T-helper 2 cell (primary cell): ENCODE data around the gene SASH1.
"Not testable (repeated sequence)": the region's sequence is repeated elsewhere in the genome, so short reads cannot be mapped to it uniquely, and the experiment has no call there.

Experiments
- DNase-seq, 5 experiments: peaks; one replicate each; pipeline versions ENCODE4 v3.0.0 to v3.0.0-alpha.2; 2012 to 2022

The SASH1 gene

DNA sequence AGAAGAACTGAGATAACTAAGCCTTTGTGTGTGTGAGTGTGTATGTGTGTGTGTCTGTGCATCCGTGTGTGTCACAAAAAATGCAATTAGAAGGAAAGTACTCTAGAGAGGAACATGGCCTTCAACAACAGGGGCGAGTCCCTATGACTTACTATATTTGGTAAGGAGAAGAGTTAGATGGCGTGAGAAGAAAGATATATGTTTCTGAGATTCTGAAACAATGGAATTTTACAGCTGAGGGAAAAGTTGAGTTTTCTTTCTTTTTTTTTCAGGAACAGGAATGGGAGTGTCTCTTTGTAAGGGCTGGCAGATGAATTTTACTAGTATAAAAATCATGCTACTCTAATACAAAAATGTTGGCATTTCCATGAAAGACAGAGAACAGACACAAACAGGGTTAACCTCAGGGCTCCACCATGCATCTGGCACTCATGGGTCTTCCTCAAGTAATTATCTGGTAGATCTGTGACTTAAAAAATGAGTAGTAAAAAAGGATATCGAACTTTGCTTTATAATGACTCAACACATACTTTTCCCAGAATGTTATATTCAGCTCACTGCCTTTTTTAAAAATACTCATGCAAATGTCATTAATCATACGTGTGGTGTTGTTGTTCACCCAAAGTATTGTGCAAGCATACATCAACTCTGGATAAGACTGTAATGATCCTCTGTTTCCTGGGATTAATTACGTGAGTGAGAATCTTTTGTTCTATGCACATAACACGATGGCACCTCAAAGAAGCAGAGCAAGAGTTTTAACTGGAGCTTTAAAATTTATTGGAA lies 12.8 kb upstream of the SASH1 start:
- DNase-seq: no peak

DNA sequence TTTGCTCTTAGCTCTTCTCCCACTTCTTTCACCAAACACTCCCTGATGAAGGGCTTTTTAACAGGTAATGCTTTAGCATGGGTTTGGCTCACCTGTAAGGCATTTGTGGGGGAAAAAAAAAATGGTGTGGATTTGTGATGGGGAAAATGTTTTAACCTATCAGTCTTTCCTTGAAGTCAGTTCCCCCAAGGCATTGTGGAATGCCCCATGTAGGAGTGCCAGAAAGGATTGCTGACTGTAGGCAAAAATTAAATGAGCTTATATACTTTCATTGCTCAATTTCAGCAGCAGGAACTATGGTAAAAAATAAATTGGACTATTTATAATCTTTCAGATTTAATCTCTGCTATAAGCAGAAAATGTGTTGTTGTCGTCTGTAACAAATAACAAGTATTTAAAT lies 10.6 kb upstream of the SASH1 start:
- DNase-seq: no peak

DNA sequence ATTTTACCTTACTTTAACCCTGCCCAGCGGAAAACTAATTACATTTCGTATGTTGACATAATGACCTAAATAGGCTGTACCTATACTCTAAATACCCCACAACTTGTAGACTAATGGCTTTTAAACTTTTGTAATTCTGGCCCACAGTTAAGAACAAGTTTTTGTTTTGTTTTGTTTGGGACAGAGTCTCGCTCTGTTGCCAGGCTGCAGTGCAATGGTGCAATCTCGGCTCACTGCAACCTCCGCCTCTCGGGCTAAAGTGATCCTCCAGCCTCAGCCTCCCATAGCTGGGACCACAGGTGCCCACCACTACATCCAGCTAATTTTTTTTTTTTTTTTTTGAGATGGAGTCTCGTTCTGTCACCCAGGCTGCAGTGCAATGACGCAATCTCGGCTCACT lies 5.7 kb upstream of the SASH1 start:
- no peak for DNase-seq

DNA sequence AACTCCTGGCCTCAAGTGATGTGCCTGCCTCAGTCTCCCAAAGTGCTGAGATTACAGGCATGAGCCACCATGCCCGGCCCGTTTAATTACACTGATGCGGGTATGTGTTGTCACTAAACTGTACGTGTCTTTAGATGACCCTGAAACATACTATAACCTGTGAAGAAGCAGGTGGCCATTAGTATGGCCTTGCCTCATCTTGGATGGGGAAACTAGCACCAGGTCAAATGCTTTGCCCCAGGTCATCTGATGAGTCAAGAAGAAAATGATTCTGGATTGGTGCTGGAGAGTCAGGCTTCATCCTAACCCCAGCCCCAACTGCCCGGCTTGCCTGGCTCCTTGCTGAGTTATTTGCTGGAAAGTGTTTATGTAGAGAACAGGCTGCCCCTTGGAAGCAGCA lies 2.9 kb upstream of the SASH1 start:
- DNase-seq: no peak

DNA sequence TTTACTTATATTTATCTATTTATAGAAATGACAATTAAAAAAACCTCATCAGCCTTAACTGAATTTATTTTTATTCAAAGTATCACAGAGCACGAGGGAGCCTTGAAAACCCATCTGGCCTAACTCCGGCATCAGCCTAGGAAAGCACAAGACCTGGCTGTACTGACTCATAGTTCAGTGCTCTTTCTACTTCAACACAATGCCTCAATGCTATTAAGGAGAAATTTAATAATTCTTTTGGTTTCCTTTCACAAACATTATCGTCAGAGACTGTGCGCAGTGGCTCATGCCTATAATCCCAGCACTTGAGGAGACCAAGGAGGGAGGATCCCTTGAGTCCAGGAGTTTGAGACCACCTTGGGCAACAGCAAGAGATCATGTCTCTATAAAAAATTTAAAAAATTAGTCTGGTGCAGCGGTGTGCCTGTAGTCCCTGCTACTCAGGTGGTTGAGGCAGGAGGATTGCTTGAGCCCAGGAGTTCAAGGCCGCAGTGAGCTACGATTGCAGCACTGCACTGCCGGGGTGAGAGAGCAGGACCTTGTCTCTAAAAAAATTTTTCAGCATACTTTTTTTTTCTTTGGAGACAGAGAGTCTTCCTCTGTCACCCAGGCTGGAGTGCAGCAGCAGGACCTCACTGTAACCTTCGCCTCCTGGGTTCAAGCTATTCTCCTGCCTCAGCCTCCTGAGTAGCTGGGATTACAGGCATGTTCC lies 1.9 kb upstream of the SASH1 start:
- no peak for DNase-seq

DNA sequence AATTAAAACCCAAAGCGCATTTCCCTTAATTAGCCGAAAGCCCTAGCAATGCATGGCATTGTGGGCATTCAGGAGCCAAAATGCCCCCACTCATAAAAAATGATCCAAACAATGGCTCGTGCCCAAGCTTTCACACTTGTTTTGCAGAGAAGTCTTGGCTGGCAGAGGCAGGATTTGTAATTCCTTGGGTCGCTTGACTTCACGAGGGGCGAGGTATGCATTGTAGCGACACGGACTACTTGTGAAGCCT lies 613 bp upstream of the SASH1 start:
- no peak for DNase-seq

DNA sequence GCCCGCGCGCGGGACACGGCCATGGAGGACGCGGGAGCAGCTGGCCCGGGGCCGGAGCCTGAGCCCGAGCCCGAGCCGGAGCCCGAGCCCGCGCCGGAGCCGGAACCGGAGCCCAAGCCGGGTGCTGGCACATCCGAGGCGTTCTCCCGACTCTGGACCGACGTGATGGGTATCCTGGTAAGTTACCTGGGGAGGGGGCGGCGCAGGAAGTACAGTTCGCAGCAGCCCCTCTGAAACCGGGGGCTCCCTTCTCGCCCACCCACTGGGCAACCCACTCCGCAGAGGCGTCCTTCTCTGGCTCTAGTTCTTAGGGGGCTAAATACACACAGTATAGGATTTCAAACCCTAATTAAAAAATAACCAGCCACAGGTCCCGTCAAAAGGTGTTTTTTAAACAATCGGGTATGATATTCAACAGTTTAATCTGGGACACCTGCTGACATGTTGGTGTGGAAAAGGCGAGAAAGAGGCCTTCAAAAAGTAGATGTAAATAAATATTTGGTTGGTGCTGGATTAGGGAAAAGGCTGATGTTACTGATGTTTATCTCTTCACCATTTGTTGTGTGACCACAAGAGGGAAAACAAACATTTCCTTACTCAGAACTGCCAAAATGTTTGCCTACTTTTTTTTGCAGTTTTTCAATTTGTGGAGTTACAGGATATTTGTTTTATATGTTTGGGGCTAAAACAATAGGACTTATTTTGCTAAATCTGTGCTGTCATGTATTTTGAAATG lies 577 bp downstream of the SASH1 start:
- DNase-seq: no peak

DNA sequence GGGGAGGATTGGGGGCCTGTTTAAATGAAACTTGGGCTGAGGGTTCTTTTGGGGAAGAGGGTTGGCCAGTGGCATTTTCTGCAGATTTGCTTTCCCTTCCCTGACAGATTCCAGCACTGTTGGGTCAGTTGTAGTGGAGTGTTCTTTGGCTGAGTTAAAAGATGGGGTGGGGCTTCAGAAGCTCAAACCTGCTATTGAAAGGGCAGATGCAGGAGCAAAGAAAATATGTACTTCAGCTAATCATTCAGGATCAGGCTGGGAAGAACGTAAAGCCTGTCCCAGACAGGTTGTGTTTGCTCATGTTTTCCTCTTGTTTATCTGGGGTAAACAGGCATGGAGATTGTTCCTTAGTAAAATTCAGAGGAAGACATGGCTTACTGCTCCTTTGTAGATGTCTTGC lies 2.5 kb downstream of the SASH1 start:
- DNase-seq: no peak

DNA sequence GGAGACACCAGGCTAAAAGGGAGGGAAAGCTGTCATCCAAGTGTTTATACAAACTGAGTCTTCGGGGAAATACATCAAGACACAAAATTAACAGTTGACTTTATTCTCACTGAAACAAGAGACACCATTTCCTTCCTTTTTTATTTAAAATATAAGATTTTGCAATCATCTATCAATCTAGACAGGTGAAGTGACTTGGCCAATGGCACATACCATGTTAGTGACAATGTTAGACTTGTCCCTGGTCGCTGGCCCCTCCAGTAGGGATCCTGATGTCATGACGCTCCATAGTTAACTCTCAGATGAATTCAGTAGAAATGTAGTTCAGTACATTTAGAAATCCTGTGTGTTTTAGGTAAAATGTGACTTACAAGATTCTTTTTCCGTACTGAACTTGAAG lies 2.9 kb downstream of the SASH1 start:
- DNase-seq: no peak

DNA sequence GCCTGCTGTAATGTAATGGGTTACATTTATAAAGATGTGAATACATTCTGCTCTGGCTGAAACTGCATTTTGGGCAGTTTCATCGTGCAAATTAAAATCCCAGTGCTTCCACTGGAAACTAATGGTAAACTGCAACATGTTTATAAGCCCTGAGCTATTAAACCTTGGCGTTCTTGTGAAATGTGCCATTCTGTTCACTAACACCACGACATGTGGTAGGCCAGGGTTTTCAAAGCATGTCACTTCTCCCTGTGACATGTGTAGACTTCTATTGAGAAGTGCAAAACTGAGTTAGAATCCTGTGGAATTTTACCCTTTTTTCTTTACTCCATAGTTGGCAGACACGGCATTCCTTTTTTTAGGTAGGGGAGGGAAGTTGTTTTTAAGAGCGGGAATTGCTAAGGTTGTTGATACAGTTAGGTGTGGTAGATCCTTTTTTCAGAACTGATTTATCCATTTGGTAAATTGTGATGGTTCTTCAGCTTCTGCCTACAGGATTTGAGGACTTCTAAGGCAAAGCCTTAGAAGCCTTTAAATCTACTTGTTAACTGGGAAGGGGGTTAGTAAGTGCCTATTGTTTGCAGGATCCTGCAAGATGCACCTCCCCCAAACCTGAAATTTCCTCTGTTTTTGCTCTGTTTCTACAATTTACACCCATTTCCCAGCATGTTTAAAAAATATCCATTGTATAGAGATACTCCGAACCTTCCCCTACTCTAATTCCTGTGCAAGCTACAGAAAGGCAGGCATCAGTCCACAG lies 4.2 kb downstream of the SASH1 start:
- no peak for DNase-seq

DNA sequence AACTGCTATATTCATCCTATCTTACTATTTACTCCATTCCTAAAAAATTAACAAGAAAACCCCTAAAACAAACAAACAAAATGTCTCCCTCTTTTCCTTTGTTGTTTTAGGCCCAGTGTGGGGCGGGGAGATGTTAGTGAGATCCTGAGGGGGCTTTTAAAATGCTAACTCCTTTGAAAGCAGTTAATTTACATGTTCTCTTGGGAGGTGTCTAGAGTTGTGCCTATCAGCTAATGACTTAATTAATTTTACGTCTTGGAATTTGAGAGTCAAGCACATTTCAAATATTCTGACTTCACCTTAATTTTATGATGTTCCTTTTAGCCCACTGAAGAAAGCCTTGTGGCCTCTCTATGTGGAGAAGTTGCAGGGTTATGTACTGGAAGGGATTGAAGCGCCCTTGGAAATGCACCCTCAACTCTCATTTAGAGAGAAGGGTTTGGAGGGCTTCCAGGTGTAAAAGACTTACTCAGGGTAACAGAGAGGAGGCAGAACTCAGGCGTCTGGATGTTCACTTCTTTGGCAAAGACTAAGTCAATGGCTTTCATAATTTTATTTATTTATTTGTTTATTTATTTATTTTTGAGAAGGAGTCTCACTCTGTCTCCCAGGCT lies 4.9 kb downstream of the SASH1 start:
- no peak for DNase-seq

DNA sequence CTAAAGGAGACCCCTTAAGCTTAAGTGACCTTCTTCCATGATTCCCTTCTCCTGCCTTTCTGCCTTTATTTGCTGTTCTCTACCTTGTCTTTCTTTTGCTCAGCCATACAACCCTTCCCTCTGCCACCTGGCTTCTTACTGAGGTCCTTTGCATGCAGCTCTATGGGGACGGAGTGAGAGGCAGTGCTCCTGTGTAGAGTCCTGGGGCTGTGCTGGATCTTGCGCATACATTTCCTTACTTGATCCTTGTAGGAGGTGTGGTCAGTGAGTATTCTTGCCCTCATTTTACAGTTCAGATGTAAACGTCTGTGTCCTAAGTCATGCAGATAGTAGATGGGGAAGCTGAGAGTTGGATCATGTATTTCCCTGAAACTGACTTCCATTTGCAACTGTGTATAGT lies 5.7 kb downstream of the SASH1 start:
- DNase-seq: no peak

DNA sequence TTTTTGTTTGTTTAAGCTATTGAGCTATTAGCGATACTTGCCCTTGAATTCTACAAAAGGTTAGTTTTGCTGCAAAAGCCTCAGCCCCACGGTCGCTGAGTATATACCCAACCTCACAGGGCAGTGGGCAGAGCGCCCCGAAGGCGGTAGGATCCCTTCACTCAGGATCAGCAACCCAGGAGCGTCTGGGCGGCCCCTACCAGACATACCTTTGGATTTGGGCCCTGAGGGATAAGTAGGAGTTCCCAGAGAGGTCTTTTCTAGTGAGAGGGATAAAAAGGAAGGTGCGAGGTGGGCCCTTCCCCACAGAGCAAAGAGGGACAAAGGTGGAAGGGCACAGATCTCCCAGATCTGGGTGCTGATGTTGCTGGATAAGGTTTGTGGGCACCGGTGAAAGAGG lies 6.1 kb downstream of the SASH1 start:
- no peak for DNase-seq

DNA sequence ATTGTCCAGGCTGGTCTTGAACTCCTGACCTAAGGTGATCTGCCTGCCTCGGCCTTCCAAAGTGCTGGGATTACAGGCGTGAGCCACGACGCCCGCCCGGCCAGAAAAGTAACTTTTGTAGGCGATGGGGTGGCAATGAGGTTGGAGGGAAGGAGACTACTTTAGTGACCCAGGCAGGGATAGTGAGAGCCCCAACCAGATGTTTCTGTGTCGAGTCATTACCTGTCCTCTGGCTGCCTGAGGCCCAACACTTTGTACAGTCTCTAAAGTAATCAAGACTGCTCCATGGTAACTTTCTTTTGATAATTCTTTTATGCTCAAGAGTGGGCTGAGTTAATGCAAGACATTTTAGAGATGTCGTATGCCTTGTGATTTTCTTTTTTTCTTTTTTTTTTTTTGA lies 6.8 kb downstream of the SASH1 start:
- DNase-seq: no peak

DNA sequence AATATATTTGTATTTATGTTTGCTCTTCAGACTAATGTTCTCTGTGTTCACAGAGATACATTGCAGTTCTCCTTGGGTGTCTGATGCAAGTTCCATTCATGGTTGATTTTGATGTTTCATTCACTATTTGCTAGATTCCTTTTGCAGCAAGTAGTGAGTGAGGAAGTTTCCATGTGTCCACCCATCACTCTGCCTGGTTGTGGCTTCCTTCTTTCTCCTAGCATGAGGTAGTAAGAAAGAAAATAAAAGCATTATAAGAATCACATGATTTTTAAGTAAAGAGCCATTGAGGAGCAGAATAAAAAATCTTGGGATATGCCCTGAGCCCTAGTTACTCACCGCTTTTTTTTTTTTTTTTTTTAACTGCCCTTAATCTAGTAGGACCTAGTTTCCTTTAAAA lies 8.7 kb downstream of the SASH1 start:
- DNase-seq: no peak

DNA sequence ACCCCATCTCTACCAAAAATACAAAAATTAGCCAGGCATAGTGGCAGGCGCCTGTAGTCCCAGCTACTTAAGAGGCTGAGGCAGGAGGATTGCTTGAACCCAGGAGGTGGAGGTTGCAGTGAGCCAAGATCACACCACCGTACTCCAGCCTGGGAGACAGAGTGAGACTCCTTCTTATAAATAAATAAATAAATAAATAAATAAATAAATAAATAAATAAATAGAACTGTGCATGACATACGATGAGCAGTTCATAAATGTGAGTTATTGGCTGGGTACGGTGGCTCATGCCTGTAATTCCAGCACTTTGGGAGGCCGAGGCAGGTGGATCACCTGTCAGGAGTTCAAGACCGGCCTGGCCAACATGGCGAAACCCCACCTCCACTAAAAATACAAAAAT lies 9.8 kb downstream of the SASH1 start:
- DNase-seq: not testable (repeated sequence)

DNA sequence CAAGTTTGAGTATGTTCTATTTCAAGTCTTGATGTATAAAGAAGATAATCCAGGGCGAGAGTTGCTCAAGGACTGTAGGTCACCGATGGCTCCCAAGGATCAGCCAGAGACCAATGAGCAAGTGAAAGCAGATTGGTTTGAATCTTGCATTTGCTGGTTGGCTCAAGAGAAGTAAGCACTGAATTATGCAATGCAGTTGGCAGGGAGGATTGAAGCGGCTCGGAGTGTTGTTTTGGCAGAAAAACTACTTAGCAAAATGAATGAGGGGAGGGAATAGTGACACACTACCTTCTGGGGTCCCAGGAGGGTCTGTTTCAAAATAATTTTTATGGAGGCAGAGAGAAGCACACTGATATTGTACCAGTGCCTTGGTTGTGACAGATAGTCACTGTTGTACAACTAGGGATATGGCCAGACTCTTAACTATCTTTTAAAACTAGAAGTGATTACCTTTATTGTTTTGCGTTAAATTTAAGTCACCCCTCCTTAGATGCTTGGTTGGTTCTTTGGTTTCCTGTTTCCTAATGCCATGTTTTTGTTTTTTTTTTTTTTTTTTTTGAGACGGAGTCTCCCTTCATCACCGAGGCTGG lies 15.7 kb downstream of the SASH1 start:
- DNase-seq: no peak

DNA sequence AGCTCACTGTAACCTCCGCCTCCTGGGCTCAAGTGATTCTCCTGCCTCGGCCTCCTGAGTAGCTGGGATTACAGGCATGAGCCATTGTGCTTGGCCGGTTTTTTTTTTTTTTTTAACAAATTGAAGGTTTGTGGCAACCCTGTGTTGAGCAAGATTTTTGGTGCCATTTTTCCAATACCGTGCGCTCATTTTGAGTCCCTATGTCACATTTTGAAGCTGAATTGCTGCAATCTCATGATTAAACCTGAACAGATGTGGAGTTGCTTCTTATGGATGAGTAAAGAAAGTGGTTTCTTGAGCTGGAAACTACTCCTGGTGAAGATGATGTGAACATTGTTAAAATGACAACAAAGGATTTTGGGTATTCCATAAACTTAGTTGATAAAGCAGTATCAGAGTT lies 16.6 kb downstream of the SASH1 start:
- DNase-seq: no peak

DNA sequence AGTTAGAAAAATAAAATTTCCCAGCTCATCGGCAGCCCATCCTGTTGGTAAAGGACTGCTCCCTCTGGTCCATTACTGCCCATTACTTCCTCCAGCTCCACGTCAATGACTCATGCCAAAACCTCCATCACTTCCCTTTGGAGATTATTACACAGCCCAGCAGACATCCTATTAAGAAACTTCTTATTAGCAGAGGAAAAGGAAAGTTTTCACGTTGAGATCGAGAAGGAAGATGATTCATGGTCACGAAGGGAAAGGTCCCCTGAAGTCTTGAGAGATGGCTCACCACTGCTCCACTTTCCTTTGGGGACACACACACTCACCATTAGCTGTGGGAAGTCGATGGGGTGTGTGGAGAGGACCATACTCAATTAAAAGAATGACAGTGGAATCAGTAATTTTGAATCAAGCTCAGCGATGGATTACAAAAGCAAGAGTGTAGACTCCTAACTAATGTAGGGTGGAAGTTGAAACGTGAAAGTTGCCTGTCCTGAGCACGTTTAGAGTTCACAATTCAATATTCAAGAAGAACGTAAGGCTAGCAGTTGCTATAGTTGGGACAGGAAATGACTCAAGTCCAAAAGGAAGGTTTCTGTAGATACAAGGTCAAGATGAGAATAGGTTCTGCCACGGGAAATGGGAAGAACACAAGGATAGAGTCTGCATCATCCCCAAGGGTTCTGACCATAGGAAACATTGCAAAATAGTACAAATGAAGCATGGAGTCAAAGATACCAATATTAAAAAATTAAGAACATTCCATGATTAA lies 21.6 kb downstream of the SASH1 start:
- DNase-seq: no peak

DNA sequence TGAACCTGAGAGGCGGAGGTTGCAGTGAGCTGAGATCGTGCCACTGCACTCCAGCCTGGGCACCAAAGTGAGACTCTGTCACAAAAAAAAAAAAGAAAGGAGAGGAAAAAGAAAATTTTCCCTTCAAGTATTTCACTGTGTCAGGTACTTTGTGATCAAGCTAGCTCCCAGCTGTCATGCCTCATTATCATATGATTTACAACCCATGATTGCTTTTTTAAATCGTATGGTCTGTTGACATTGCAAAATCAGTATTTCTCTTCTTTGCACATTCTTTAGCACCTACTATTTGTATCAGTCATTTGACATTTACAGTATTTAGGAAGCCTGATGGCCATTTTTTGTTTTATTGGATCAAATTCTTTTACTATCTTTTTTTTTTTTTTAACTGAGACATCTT lies 22.4 kb downstream of the SASH1 start:
- DNase-seq: no peak

DNA sequence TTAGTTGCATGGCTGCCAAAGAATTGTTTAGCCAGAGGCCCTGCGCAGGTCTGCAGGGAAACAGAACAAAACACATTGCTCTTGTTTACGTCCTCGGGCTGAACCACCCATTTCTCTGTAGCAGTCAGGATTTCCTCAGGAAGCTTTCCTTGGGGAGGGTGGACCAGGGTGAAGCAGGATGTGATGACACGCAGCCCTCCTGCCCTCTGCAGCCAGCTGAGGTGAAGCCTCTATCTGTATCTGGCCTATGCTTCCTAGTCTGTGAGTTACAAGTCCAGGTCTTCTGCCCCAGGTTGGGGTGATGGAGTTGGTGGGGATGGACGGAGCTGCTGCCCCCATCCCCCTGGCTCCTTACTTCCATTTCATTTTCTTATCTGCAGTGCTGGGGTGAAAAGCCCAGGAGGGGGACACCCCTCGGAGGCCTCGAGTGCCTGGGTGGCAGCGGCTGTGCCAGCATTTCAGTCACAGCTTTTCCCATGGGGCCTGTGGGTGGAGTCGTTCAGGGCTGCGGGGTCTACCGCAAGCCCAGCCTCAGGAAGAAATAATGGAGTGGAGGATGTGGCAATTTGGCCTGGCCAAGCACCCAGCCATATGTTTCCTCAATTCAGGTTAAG lies 24.9 kb downstream of the SASH1 start:
- DNase-seq: no peak
